ENCODE data around the gene MAP2K5.

DNA sequence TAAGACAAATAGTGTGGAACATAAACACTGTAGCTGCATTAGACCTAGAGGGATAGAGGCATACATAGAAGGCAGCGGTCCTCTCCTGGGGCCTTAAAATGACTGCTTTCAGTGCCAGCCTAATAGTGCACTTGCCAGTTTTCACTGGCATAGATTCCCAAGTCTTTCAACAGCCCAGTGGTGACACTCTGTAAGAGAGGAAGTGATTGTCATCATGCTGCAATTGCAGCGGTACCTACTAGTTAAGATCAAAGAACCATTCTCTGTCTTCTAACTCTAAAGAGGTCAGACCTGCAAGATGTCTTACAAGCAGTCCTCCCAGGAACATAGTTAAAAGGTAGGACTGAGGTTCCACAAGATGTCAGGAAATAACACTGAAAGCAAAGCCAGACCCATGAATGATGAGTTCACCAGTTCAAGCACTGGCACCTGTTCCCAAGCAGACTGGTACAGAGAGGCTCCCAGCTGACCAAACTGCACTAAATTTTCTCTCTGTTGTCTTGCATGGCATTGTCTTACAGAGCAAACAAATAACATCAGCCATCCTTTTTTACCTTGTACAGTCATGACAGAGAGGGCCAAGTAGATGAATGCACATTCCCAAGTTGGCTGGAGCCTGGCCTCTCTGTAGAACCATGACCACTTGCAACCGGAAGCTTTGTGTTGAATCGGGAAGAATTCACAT lies 182.3 kb downstream of the MAP2K5 start:
- TF ChIP-seq, protein P1, sequence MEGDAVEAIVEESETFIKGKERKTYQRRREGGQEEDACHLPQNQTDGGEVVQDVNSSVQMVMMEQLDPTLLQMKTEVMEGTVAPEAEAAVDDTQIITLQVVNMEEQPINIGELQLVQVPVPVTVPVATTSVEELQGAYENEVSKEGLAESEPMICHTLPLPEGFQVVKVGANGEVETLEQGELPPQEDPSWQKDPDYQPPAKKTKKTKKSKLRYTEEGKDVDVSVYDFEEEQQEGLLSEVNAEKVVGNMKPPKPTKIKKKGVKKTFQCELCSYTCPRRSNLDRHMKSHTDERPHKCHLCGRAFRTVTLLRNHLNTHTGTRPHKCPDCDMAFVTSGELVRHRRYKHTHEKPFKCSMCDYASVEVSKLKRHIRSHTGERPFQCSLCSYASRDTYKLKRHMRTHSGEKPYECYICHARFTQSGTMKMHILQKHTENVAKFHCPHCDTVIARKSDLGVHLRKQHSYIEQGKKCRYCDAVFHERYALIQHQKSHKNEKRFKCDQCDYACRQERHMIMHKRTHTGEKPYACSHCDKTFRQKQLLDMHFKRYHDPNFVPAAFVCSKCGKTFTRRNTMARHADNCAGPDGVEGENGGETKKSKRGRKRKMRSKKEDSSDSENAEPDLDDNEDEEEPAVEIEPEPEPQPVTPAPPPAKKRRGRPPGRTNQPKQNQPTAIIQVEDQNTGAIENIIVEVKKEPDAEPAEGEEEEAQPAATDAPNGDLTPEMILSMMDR (tag by site-specific recombination; IDR thresholded peaks at IDR 0.05): no peak
- TF ChIP-seq, protein P2, sequence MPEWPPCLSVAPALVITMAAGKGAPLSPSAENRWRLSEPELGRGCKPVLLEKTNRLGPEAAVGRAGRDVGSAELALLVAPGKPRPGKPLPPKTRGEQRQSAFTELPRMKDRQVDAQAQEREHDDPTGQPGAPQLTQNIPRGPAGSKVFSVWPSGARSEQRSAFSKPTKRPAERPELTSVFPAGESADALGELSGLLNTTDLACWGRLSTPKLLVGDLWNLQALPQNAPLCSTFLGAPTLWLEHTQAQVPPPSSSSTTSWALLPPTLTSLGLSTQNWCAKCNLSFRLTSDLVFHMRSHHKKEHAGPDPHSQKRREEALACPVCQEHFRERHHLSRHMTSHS (tag by site-specific recombination; IDR thresholded peaks at IDR 0.05): no peak
- TF ChIP-seq RBAK (tag by site-specific recombination; IDR thresholded peaks at IDR 0.05): no peak
- no peak for TF ChIP-seq ZNF549 (tag by site-specific recombination; IDR thresholded peaks at IDR 0.05)
- TF ChIP-seq ZNF501 (tag by site-specific recombination; IDR thresholded peaks at IDR 0.05): no peak
- TF ChIP-seq, protein P3, sequence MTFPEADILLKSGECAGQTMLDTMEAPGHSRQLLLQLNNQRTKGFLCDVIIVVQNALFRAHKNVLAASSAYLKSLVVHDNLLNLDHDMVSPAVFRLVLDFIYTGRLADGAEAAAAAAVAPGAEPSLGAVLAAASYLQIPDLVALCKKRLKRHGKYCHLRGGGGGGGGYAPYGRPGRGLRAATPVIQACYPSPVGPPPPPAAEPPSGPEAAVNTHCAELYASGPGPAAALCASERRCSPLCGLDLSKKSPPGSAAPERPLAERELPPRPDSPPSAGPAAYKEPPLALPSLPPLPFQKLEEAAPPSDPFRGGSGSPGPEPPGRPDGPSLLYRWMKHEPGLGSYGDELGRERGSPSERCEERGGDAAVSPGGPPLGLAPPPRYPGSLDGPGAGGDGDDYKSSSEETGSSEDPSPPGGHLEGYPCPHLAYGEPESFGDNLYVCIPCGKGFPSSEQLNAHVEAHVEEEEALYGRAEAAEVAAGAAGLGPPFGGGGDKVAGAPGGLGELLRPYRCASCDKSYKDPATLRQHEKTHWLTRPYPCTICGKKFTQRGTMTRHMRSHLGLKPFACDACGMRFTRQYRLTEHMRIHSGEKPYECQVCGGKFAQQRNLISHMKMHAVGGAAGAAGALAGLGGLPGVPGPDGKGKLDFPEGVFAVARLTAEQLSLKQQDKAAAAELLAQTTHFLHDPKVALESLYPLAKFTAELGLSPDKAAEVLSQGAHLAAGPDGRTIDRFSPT (tag by site-specific recombination; IDR thresholded peaks at IDR 0.05): no peak
- TF ChIP-seq, protein P4, sequence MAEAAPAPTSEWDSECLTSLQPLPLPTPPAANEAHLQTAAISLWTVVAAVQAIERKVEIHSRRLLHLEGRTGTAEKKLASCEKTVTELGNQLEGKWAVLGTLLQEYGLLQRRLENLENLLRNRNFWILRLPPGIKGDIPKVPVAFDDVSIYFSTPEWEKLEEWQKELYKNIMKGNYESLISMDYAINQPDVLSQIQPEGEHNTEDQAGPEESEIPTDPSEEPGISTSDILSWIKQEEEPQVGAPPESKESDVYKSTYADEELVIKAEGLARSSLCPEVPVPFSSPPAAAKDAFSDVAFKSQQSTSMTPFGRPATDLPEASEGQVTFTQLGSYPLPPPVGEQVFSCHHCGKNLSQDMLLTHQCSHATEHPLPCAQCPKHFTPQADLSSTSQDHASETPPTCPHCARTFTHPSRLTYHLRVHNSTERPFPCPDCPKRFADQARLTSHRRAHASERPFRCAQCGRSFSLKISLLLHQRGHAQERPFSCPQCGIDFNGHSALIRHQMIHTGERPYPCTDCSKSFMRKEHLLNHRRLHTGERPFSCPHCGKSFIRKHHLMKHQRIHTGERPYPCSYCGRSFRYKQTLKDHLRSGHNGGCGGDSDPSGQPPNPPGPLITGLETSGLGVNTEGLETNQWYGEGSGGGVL (tag by site-specific recombination; IDR thresholded peaks at IDR 0.05): no peak
- TF ChIP-seq TRIM28 (IDR thresholded peaks at IDR 0.05; ENCODE audit: borderline replicate concordance, low read length): no peak
